ENCODE data around the gene PKNOX2. TPM values are rescaled to one million over a fixed set of nuclear protein-coding genes. Genes with fewer than 3 reads are reported as not detected.
"Not testable (repeated sequence)": the region's sequence is repeated elsewhere in the genome, so short reads cannot be mapped to it uniquely, and the experiment has no call there.

The PKNOX2 gene
- total RNA-seq, 3 donors from 2014 or later (not counting 1 experiment from before 2014, with no cell fraction given) = not detected

- Histone ChIP-seq H3K27me3 (ENCODE audit: control insufficient read depth, insufficient read depth, low read length) (no peaks in the 10 kb centered on the region), H3K36me3 (ENCODE audit: control insufficient read depth, insufficient read depth, low read length) (no peaks in the 10 kb centered on the region), H3K4me1 (ENCODE audit: control insufficient read depth, insufficient read depth, low read length) (no peaks in the 10 kb centered on the region), H3K9me3 (ENCODE audit: control insufficient read depth, insufficient read depth, low read length) (no peaks in the 10 kb centered on the region), H3K4me3 (ENCODE audit: low read length) (no peak overlapping the region), H3K27ac (ENCODE audit: low read length) (no peak overlapping the region)
- ATAC-seq (no peak), DNase-seq (no peak)
- Mint-ChIP-seq H3K36me3 (no peaks in the 10 kb centered on the region), H3K27me3 (ENCODE audit: low read depth in 2 of 2) (peaks cover 15 to 16% of the 10 kb centered on the region in 2 donors), H3K4me3 (no peak overlapping the region), H3K9me3 (no peaks in the 10 kb centered on the region), H3K27ac (no peak overlapping the region), H3K4me1 (no peaks in the 10 kb centered on the region)
- WGBS (ENCODE audit: insufficient coverage) = 77% methylated on average over 4 of the region's 4 CpGs
- TF ChIP-seq CTCF (IDR thresholded peaks at IDR 0.05) = no peak
- intact Hi-C loops (cut with micrococcal nuclease) = no loop called here
These were observed 53.8 kb downstream of the PKNOX2 start for GRCh38 chr11:125218336-125218735.

GRCh38 chr11:125221461-125221860, 56.9 kb downstream of the PKNOX2 start:
- intact Hi-C loops (cut with micrococcal nuclease) = no loop called here
- no peak for TF ChIP-seq CTCF (IDR thresholded peaks at IDR 0.05)
- Histone ChIP-seq H3K4me3 (ENCODE audit: low read length) (no peak overlapping the region), H3K27me3 (ENCODE audit: control insufficient read depth, insufficient read depth, low read length) (no peaks in the 10 kb centered on the region), H3K9me3 (ENCODE audit: control insufficient read depth, insufficient read depth, low read length) (no peaks in the 10 kb centered on the region), H3K36me3 (ENCODE audit: control insufficient read depth, insufficient read depth, low read length) (no peaks in the 10 kb centered on the region), H3K27ac (ENCODE audit: low read length) (no peak overlapping the region), H3K4me1 (ENCODE audit: control insufficient read depth, insufficient read depth, low read length) (no peaks in the 10 kb centered on the region)
- H3K4me1 Mint-ChIP-seq = no peaks in the 10 kb centered on the region
- H3K27ac Mint-ChIP-seq = no peak overlapping the region
- ATAC-seq = no peak
- no peak for DNase-seq
- no peaks in the 10 kb centered on the region for H3K36me3 Mint-ChIP-seq
- H3K27me3 Mint-ChIP-seq (ENCODE audit: low read depth in 2 of 2) = peaks cover 11 to 20% of the 10 kb centered on the region in 2 donors
- H3K9me3 Mint-ChIP-seq = no peaks in the 10 kb centered on the region
- no peak overlapping the region for H3K4me3 Mint-ChIP-seq
- WGBS (ENCODE audit: insufficient coverage) = 83% methylated on average over 10 of the region's 10 CpGs

- Histone ChIP-seq H3K36me3 (ENCODE audit: control insufficient read depth, insufficient read depth, low read length) (no peaks in the 10 kb centered on the region), H3K4me1 (ENCODE audit: control insufficient read depth, insufficient read depth, low read length) (no peaks in the 10 kb centered on the region), H3K4me3 (ENCODE audit: low read length) (no peak overlapping the region), H3K27ac (ENCODE audit: low read length) (no peak overlapping the region), H3K27me3 (ENCODE audit: control insufficient read depth, insufficient read depth, low read length) (no peaks in the 10 kb centered on the region), H3K9me3 (ENCODE audit: control insufficient read depth, insufficient read depth, low read length) (no peaks in the 10 kb centered on the region)
- Mint-ChIP-seq H3K27me3 (ENCODE audit: low read depth in 2 of 2) (peaks cover 10 to 24% of the 10 kb centered on the region in 2 donors), H3K4me3 (no peak overlapping the region), H3K27ac (no peak overlapping the region), H3K36me3 (no peaks in the 10 kb centered on the region), H3K9me3 (no peaks in the 10 kb centered on the region), H3K4me1 (no peaks in the 10 kb centered on the region)
- no peak for TF ChIP-seq CTCF (IDR thresholded peaks at IDR 0.05)
- 97% methylated on average over 4 of the region's 4 CpGs for WGBS (ENCODE audit: insufficient coverage)
- DNase-seq (no peak), ATAC-seq (no peak)
- intact Hi-C loops (cut with micrococcal nuclease) = no loop called here
These were observed 57.9 kb downstream of the PKNOX2 start for GRCh38 chr11:125222494-125222893.

- H3K9me3 Mint-ChIP-seq; H3K4me3 Mint-ChIP-seq; H3K36me3 ChIP-seq (ENCODE audit: control insufficient read depth, insufficient read depth, low read length); H3K36me3 Mint-ChIP-seq; ATAC-seq; H3K4me1 Mint-ChIP-seq; H3K27me3 ChIP-seq (ENCODE audit: control insufficient read depth, insufficient read depth, low read length); H3K27ac Mint-ChIP-seq; H3K4me1 ChIP-seq (ENCODE audit: control insufficient read depth, insufficient read depth, low read length); H3K9me3 ChIP-seq (ENCODE audit: control insufficient read depth, insufficient read depth, low read length); intact Hi-C loops (cut with micrococcal nuclease); H3K27ac ChIP-seq (ENCODE audit: low read length); H3K4me3 ChIP-seq (ENCODE audit: low read length); DNase-seq: not testable (repeated sequence)
- peaks cover 9 to 26% of the 10 kb centered on the region in 2 donors for H3K27me3 Mint-ChIP-seq (ENCODE audit: low read depth in 2 of 2)
- WGBS (ENCODE audit: insufficient coverage) = 96% methylated on average over 5 of the region's 6 CpGs
These were observed 58.6 kb downstream of the PKNOX2 start for GRCh38 chr11:125223161-125223560.

Data from natural killer cell (primary cell).